Stimulated activated naive CD8-positive, alpha-beta T cell treated with anti-CD3 and anti-CD28 coated beads, Interleukin-15, amount 100 ng/mL, for 72 hours (primary cell): Measurements from ENCODE around the gene FKTN.
"Not testable (repeated sequence)": the region's sequence is repeated elsewhere in the genome, so short reads cannot be mapped to it uniquely, and the experiment has no call there.

Experiments used
- ATAC-seq: fragments of 150-1000 bp; cut with Tn5 transposase; 2 replicates; pipeline ENCODE4 v1.10.0; 2021; ENCODE audit warnings: mild to moderate bottlenecking, moderate library complexity
- DNase-seq, 2 donors: peaks; one replicate each; pipeline ENCODE4 v3.0.0; 2021 to 2022
- H3K27ac Mint-ChIP-seq, 2 donors: one replicate each; pipeline ENCODE4 v1.8.0; 2022; ENCODE audit warnings: mild to moderate bottlenecking in 2 of 2, mixed read lengths in 2 of 2, moderate library complexity in 2 of 2
- H3K27me3 Mint-ChIP-seq: one replicate; pipeline ENCODE4 v1.8.0; 2022; ENCODE audit warnings: mixed read lengths
- H3K4me1 Mint-ChIP-seq: one replicate; pipeline ENCODE4 v1.8.0; 2022; ENCODE audit warnings: mild to moderate bottlenecking, mixed read lengths
- H3K4me3 Mint-ChIP-seq, 2 donors: one replicate each; pipeline ENCODE4 v1.8.0; 2022; ENCODE audit warnings: mild to moderate bottlenecking in 2 of 2, mixed read lengths in 2 of 2, moderate library complexity in 1 of 2
- H3K9me3 Mint-ChIP-seq, 2 donors: one replicate each; pipeline ENCODE4 v1.8.0; 2022; ENCODE audit warnings: mixed read lengths in 2 of 2

The FKTN gene

DNA sequence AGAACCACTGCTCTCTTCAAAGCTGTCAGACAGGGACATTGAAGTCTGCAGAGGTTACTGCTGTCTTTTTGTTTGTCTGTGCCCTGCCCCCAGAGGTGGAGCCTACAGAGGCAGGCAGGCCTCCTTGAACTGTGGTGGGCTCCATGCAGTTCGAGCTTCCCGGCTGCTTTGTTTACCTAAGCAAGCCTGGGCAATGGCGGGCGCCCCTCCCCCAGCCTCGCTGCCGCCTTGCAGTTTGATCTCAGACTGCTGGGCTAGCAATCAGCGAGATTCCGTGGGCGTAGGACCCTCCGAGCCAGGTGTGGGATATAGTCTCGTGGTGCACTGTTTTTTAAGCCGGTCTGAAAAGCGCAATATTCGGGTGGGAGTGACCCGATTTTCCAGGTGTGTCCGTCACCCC is 23.6 kb downstream of the FKTN start:
- ATAC-seq, H3K27me3 Mint-ChIP-seq, H3K27ac Mint-ChIP-seq: not testable (repeated sequence)

DNA sequence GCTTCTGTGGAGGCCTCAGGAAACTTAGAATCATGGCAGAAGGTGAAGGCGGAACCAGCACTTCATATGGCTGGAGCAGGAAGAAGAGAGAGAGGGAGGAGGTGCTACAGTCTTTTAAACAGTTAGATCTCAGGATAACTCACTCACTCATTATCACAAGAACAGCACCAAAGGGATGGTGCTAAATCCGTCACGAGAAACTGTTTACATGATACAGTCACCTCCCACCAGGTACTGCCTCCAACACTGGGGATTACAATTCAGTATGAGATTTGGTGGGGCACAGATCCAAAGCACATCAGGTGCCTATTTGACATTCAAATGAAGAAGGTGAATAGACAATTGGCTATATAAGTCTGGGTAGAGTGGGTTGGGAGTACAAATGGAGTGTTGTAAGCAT is 35.2 kb downstream of the FKTN start:
- Mint-ChIP-seq H3K4me1 (no peaks in the 10 kb centered on the region), H3K27me3 (no peaks in the 10 kb centered on the region), H3K9me3 (peaks cover 13 to 18% of the 10 kb centered on the region in 2 donors), H3K4me3 (no peak overlapping the region), H3K27ac (no peak overlapping the region)
- no peak for ATAC-seq
- DNase-seq: no peak

More for the DNA sequence above, 23.6 kb downstream of the FKTN start:
- H3K4me1 Mint-ChIP-seq, H3K4me3 Mint-ChIP-seq, H3K9me3 Mint-ChIP-seq, DNase-seq: not testable (repeated sequence)

DNA sequence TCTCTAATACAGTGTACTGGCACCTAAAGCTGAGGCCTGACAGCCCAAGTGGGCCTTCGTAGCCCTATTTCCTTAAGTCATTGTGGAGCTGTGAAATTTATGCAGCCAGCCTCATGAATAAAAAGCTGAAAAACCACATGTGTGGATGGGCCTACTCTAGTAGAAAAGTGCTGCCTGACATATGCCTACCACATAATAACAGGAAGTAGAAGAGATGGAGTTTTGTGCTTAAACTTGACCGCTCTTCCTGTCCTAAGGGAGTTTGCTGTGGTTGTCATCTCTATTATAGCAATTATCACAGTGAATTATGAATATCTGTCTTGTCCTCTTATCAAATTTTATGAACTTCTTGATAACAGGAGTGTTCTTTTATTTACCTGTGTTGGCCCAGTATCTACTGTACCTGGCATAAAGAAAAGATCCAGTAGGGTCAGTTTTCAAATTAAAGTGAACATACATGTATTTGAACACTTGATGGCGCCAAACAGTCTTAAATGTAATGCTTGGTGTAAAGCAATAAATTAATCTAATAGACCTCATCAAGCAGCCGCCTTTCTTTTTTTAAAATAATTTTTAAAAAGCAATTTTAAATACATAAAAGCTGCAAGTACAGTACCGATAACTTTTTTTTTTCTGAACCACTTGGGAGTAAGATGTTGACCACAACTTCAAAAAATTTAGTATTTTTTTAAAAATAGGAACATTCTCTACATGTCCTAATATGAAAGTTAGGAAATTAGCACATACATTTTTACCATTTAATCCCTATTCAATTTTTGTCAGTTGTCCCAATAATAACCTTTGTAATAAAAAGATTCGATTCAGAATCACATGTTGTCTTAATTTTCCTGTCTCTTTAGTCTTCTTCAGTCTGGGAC is 51.0 kb downstream of the FKTN start:
- DNase-seq: no peak
- Mint-ChIP-seq H3K27me3 (no peaks in the 10 kb centered on the region), H3K27ac (no peak overlapping the region), H3K4me1 (no peaks in the 10 kb centered on the region), H3K4me3 (no peak overlapping the region), H3K9me3 (no peaks in the 10 kb centered on the region)
- peak; percentile 54 for ATAC-seq

DNA sequence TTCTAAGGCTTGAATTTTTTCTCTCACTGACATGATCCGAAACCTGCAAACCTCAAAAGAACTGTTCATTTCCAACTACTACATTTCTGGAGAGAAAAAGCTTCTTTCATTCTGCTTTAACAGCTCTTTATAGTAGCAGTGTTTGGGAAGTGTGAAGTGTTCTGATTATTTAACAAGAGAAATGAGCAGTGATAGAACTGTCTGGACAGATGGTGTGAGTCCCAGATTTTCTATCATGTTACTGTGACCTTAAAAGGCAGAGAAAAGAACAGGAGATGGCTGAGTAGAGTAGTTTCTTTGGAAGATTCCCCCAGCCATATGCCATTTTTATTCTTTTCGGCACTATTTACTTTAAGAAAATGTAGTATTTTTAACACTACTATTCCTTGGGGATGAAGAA is 63.1 kb downstream of the FKTN start:
- H3K9me3 Mint-ChIP-seq: no peaks in the 10 kb centered on the region
- no peak overlapping the region for H3K27ac Mint-ChIP-seq
- H3K4me1 Mint-ChIP-seq: no peaks in the 10 kb centered on the region
- no peaks in the 10 kb centered on the region for H3K27me3 Mint-ChIP-seq
- DNase-seq (no peak), ATAC-seq (no peak)
- H3K4me3 Mint-ChIP-seq: no peak overlapping the region

DNA sequence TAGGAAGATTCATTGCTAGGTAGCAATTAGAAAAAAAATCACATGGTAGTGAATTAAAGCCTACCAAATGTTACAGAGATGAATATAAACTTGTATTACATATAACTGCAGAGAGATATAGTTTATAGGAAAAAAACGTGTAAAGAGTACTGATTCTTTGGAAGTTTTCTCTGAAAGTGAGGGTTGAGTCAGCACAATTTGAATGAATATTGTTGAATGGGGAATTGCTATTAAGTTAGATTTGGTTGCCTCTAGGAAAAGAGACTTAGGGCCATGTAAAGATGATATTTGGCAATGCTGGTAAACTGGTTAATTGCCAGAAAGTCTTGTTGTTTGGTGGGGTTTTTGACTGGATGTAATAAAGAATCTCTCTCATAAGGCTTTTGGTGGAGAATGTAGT is 67.2 kb downstream of the FKTN start:
- Mint-ChIP-seq H3K9me3 (no peaks in the 10 kb centered on the region), H3K27me3 (no peaks in the 10 kb centered on the region), H3K4me1 (no peaks in the 10 kb centered on the region), H3K4me3 (no peak overlapping the region), H3K27ac (no peak overlapping the region)
- ATAC-seq: no peak
- DNase-seq: no peak

DNA sequence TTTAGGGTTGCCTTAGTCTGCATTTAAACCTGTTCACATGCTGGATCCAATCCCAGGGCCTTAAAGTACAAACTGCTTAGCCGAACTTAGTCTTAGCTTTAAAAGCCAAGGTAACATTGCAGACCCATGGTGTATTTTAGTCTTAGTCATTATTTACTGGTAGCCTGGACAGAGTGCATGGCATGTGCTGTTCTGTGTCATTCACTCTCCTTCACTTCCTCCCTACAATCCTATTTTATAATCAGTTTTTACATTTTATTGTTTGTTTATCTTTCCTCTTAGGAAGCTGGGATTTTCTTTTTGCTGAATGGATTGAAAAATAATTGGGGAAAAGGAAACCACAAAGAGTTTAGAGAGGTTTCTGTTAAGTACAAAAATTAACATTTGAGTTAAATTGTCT is 74.9 kb downstream of the FKTN start:
- H3K4me1 Mint-ChIP-seq: no peaks in the 10 kb centered on the region
- no peaks in the 10 kb centered on the region for H3K27me3 Mint-ChIP-seq
- no peak overlapping the region for H3K27ac Mint-ChIP-seq
- H3K9me3 Mint-ChIP-seq: no peaks in the 10 kb centered on the region
- DNase-seq (no peak), ATAC-seq (no peak)
- no peak overlapping the region for H3K4me3 Mint-ChIP-seq

DNA sequence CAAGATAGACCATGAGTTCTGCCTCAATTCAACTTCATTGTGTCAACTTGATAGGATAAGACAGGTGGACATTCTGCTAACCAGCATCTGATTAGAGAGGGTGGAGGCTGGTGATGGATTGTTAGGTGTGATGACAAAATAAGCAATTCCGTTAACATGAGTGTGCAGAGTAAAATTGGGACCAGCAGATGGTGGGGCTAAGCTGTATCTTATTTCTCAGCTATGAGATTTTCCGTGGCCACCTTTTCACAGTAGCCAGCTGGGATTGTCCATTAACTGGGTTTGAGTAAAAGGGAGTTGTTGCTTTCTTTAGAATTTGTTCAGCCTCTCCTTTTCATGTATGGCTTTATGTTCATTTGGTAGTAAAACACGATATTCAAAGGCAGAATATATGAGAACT is 75.5 kb downstream of the FKTN start:
- Mint-ChIP-seq H3K4me1 (no peaks in the 10 kb centered on the region), H3K27me3 (no peaks in the 10 kb centered on the region), H3K27ac (peak overlapping the region in 1 of 2 donors; percentile 47), H3K4me3 (no peak overlapping the region), H3K9me3 (no peaks in the 10 kb centered on the region)
- no peak for DNase-seq
- no peak for ATAC-seq

DNA sequence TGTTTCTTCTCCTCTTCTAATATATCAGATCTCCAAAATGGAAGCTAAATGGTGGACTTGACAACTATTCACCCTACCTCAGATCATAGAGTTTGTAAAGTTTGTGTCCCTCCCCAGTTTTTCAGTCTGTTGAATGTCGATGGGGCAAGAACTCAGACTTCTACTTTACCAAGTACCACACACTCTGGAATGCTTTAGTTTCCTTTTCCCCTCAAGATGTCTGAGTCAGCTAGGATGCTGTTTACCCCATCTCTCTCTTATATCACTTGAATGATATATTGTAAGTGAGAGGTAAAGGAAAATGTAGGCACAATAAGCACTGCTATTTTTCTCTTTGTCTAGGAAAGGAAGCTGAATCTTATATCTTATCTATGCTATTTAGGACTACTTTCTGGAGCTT is 78.4 kb downstream of the FKTN start:
- Mint-ChIP-seq H3K9me3 (no peaks in the 10 kb centered on the region), H3K4me1 (no peaks in the 10 kb centered on the region), H3K27me3 (no peaks in the 10 kb centered on the region), H3K4me3 (no peak overlapping the region), H3K27ac (no peak overlapping the region)
- ATAC-seq (no peak), DNase-seq (no peak)

DNA sequence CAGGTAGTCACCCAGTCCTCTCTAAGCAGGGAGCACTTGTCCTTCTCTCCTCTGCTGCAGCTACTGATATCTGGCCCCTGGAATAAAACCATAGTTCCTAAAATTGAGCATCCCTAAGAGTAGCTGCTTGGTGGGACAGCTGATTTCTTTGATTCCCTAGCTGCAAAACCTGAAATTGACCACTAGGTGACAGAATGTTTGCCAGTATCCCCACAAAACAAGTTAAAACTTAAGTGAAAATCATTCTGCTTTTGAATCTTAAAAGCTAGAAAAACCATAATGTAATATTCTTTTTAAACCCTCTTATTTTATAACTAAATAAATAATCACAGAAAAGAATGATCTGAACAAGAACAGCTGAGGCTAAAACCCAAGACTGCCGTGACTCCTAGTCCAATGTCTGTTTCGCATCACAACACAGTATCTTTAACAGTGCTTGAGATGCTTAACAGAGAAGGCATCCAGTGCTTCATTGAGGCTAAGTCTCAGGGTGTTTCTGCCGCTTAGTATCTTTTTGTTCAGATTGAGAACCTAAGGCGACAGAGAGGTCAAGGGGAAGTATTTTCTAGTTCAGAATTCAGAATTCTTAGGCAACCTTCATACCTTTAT is 80.0 kb downstream of the FKTN start:
- ATAC-seq (no peak), DNase-seq (no peak)
- no peaks in the 10 kb centered on the region for H3K9me3 Mint-ChIP-seq
- H3K4me1 Mint-ChIP-seq: no peaks in the 10 kb centered on the region
- no peak overlapping the region for H3K27ac Mint-ChIP-seq
- H3K27me3 Mint-ChIP-seq: no peaks in the 10 kb centered on the region
- no peak overlapping the region for H3K4me3 Mint-ChIP-seq

DNA sequence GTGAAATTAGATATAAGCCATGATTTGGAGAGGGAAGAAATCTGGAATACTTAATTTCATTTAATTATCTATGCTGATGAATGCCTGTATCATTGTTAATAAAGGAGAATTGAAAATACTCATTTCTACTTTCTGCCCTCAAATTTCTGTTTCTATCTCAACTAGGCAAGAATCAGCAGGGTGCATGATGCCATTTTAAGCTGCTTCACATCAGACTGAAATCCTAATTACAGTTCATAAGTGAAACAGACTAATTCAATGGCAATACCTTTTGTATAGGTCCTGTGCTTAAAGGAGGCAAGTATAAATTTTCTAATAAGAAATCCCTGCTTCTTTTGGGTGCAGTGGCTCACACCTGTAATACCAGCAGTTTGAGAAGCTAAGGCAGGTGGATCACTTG is 82.0 kb downstream of the FKTN start:
- no peaks in the 10 kb centered on the region for H3K4me1 Mint-ChIP-seq
- ATAC-seq (no peak), DNase-seq (no peak)
- H3K4me3 Mint-ChIP-seq: no peak overlapping the region
- no peak overlapping the region for H3K27ac Mint-ChIP-seq
- H3K27me3 Mint-ChIP-seq: no peaks in the 10 kb centered on the region
- H3K9me3 Mint-ChIP-seq: no peaks in the 10 kb centered on the region

DNA sequence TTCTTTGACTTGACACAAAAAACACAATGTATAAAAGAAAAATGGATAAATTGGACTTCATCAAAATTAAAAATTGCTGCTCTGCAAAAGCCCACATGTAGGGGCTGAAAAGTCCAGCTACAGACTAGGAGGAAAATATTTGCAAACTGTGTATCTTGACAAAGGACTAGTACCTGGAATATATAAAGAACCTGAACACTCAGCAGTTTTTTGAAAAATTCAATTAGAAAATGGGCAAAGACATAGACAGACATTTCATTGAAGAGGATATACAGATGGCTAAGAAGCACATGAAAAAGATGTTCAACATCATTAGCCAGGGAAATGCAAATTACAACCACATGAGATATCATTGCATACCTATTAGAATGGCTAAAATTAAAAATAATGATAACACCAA is 85.9 kb downstream of the FKTN start:
- DNase-seq: no peak
- Mint-ChIP-seq H3K27ac (no peak overlapping the region), H3K4me3 (no peak overlapping the region), H3K27me3 (no peaks in the 10 kb centered on the region), H3K9me3 (no peaks in the 10 kb centered on the region), H3K4me1 (no peaks in the 10 kb centered on the region)
- no peak for ATAC-seq

DNA sequence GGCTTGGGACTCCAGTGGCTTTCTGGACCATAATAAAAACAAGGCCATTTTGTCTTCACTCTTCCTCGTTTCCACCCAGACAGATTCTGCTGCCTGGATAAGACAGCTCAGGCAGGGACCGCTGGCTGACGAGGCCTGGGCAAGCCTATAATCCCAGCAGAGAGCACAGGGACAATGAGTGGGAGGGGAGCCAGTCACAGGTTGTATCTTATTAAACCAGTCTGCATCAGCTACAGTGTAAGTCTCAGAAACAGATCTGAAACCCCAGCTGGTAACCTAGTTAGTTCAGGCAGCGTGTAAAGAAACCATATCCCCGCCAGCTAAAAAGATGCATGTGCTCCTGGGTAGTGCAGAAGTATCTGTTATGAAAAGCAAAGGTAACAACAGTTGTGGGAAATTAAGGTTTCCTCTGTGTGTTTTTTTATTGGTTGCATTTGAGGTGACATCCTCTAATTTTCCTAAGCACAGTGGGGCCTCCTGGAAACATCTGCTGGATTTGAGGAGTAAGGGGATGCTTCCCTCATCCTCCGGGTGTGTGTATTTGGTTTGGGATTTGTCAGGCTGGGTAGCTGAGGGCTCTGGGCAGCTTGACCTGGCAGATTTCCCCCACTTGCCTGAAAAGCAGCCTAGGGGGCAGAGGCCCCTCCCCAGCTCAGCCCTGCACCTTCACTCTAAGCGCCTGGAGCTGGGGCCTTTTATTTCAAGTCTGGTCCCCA is 89.1 kb downstream of the FKTN start:
- ATAC-seq (no peak), DNase-seq (no peak)
- Mint-ChIP-seq H3K27ac (no peak overlapping the region), H3K9me3 (no peaks in the 10 kb centered on the region), H3K27me3 (no peaks in the 10 kb centered on the region), H3K4me3 (no peak overlapping the region), H3K4me1 (no peaks in the 10 kb centered on the region)

DNA sequence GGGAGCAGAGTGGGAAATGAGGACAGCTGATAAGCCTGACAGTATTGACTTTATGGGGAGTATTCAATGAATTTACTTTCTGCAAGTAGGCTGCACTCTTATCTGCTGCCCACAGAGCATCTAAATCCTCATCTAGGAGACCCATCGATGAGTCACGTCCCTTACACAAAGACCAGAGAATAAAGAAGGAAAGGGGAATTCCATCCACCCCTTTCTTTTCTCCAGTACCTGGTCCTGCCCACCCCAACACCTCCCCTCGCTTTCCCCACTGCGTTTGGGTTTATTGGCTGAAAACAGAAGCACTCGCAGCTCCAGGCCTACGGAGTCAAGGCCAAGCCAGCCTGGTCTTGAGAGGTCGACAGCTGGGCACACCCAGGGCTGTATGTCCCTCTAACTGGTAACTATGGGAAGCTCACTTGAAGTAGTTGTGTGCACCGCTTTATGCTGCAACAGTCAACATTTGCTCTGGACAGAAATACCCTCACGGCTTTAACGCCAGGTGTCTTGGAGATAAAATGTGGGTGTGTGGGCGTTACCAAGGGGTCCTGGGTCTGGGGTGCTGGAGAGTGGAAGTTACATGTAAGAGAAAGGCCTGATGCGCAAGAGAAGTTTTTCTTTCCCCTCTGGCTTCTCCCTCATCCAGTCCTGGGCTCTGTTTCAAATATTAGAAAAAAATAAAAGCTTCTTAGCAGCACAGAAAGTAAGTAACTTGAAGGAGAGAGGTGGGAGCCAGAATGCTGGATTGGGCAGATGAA is 89.8 kb downstream of the FKTN start:
- no peak for ATAC-seq
- Mint-ChIP-seq H3K9me3 (no peaks in the 10 kb centered on the region), H3K4me3 (no peak overlapping the region), H3K27me3 (no peaks in the 10 kb centered on the region), H3K27ac (no peak overlapping the region), H3K4me1 (no peaks in the 10 kb centered on the region)
- DNase-seq: no peak

DNA sequence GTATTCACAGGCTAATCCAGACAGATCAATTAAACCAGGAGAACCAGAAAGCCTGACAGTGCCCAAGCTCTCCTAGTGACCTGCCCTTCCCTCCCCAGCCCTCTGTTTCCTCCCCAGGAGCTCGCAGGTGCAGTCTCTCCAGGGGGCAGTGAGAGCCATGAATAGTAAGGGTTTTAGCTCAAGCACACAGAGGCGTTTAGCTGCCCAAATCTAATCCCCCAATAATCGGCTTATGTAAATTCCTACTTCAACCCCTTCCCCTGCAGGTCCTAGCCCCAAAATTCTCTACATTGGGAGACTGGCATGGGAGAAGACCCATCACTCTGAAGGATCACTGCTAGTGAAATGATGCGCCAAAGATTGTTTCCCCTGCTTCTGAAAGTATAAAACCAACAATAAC is 93.9 kb downstream of the FKTN start:
- peaks cover 26% of the 10 kb centered on the region for H3K27me3 Mint-ChIP-seq
- ATAC-seq (no peak), DNase-seq (no peak)
- H3K4me1 Mint-ChIP-seq: peaks cover 11% of the 10 kb centered on the region
- no peaks in the 10 kb centered on the region for H3K9me3 Mint-ChIP-seq
- no peak overlapping the region for H3K4me3 Mint-ChIP-seq
- H3K27ac Mint-ChIP-seq: no peak overlapping the region

DNA sequence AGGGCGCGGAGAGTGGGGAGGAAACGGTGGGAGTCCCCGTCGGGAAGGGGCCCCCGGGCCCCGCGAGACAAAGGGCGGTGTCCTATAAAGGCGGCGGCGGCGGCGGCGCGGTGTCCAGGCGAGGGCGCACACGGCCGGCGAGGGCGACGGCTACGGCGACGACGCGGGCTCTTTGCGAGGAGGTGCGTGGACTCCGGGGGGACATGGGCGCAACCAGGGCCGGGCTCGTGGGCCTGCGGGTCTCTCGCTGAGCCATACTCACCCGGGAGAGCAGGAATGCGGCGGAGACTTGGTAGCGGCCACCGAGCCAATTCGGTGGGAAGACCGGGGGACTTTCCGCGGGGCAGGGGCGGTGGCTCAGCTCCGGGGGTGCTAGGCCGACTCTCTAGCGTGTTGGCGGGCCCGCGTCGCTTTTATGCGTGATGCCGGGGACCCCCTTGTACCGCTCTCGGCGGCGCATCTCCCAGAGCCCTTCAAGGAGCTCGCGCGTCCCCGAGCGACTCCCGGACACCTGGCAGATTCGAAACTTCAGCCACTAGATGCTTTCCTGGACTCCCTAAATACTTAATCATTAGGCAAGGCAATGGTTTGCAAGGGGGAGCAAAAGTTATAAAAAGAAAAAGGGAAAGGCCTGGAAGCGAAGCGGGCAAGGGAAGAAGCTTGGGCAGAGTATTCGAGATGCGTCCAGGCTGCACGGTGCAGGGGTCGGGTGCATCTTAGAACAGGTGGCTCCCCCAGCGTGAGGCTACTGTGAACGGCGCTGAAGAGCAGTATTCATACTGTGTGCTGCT is 98.4 kb downstream of the FKTN start:
- DNase-seq (peak; percentile 10), ATAC-seq (peak; percentile 72)
- Mint-ChIP-seq H3K9me3 (no peaks in the 10 kb centered on the region), H3K27ac (no peak overlapping the region), H3K4me3 (peak overlapping the region; percentile 84 to 86), H3K27me3 (peaks cover 53% of the 10 kb centered on the region), H3K4me1 (peaks cover 14% of the 10 kb centered on the region)
